VCaP (cell line): ENCODE results near the gene AKR1C3.
A peak's percentile ranks its signal among the peaks of the same experiment; 100 is the strongest.
"Not testable (repeated sequence)": the region's sequence is repeated elsewhere in the genome, so short reads cannot be mapped to it uniquely, and the experiment has no call there.

Experiments used
- H3K27ac ChIP-seq: fragments of 450-650 bp; 2 replicates; pipeline ENCODE4 v1.5.1; 2017
- TF ChIP-seq, protein P1 (sequence below): fragments of 450-650 bp; conservative IDR thresholded peaks from 2 replicates; pipeline ENCODE4 v1.5.1; 2017; ENCODE audit warnings: mild to moderate bottlenecking, moderate library complexity

AKR1C3 gene

DNA sequence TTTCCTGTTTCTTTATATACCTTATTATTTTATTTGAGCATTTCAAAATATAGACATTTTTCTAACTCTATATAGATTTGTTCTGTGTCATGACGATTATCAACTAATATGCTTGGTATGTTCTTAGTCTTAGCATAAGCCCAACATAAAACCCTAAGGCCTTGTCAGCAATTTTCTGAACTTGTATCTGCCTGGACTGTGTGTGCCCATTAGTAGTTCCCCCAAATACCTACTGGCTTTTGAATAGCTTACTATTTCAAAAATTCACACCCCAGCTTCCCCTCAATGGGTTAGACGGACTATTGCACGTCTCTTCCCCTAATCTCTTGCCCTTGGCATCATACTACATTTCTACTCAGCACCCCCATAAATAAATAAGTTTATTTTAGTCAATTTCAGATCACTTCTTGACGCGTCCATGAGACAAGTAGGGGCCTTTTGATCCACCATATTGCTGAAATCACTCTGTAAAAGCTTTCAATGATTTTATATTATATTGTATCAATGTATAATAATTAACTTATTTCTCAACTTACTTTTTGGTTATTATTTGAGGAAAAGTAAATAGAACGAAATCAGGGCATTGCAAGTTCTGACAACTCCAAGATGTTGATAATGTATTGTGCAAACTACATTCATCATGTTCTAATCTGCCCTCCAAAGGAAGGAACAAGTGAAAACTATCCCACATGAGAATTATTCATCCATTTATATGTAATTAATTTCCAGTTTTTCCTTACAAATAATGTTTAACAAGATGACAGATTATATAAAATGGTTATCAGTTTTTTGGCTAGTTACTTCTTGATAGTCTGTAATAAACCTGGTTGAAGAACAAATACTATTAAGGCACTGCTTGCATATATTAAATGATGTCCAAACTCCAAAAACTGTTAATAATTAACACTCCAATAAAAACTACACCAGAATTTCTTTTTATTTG is 1.1 kb upstream of the AKR1C3 start:
- TF ChIP-seq, protein P1, sequence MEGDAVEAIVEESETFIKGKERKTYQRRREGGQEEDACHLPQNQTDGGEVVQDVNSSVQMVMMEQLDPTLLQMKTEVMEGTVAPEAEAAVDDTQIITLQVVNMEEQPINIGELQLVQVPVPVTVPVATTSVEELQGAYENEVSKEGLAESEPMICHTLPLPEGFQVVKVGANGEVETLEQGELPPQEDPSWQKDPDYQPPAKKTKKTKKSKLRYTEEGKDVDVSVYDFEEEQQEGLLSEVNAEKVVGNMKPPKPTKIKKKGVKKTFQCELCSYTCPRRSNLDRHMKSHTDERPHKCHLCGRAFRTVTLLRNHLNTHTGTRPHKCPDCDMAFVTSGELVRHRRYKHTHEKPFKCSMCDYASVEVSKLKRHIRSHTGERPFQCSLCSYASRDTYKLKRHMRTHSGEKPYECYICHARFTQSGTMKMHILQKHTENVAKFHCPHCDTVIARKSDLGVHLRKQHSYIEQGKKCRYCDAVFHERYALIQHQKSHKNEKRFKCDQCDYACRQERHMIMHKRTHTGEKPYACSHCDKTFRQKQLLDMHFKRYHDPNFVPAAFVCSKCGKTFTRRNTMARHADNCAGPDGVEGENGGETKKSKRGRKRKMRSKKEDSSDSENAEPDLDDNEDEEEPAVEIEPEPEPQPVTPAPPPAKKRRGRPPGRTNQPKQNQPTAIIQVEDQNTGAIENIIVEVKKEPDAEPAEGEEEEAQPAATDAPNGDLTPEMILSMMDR, result no peak
- peak overlapping the region; percentile 94 for H3K27ac ChIP-seq

DNA sequence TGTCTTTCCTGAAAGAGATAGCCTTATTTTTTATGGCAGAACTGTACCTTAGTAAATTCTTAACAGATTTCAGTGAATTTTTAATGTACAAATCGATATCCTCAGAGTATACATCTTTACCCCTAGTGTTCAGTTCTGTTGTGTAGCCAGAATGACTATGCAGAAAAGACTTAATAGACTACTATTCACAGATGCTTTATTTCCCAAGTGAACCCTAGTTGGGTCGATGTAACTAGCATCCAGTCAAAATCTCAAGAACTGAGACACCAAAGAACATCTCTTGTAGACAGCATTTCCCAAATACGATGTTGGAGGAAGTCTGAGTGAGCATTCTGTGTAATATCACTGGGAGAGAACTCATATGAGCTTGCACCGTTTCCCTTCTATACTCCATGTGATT is 1.5 kb downstream of the AKR1C3 start:
- TF ChIP-seq, protein P1, result no peak
- H3K27ac ChIP-seq, result no peak overlapping the region; the same call in 1 of the 2 replicates

GRCh38 chr10:5096108-5096507 is 1.9 kb downstream of the AKR1C3 start:
- no peak overlapping the region for H3K27ac ChIP-seq
- TF ChIP-seq, protein P1, result no peak

DNA sequence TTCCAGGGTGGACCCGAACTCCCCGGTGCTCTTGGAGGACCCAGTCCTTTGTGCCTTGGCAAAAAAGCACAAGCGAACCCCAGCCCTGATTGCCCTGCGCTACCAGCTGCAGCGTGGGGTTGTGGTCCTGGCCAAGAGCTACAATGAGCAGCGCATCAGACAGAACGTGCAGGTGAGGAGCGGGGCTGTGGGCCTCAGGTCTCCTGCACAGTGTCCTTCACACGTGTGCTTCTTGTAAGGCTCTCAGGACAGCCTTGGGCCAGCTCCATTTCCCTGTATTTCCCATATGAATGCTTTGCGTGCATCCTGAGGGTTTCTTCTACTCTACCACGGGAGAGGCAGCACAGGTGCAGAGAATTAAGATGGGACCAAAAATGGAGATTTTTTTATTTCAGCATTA is 8.3 kb downstream of the AKR1C3 start:
- not testable (repeated sequence) for H3K27ac ChIP-seq

DNA sequence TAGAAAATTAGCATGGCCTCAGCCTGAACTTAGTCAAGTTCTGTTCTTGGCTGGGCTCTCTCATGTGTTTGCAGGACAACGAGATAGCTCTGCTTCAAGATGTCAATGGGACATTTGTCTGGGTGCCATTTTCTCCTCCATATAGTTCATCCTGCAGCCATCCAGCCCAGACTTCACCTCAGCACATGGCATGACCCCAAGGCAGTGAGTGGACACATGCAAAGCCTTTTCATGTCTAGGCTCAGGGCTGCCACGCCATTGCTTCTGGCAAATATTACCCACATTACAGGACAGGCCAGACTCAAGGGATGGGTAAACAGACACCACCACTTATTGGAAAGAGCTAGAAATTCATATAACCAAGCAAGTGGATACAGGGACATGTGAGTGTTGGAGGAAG is 9.3 kb downstream of the AKR1C3 start:
- TF ChIP-seq, protein P1, result no peak

GRCh38 chr10:5105626-5106025 is 11.4 kb downstream of the AKR1C3 start:
- H3K27ac ChIP-seq, result no peak overlapping the region
- TF ChIP-seq, protein P1, result no peak

More for the DNA sequence above, 9.3 kb downstream of the AKR1C3 start:
- no peak overlapping the region for H3K27ac ChIP-seq

DNA sequence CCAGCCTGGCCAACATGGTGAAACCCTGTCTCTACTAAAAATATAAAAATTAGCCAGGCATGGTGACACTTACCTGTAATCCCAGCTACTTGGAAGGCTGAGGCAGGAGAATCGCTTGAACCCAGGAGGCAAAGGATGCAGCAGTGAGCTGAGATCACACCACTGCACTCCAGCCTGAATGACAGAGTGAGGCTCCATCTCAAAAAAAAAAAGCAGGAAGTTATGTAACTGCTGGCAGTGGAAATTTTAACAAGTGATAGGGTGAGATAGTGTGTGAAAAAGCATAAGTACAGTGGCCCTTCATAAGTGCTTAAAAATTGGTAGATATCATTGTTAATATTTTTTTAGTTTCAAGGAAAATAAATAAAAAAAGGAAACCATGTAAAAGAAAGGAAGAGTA is 12.3 kb downstream of the AKR1C3 start:
- no peak overlapping the region for H3K27ac ChIP-seq
- TF ChIP-seq, protein P1, result no peak

DNA sequence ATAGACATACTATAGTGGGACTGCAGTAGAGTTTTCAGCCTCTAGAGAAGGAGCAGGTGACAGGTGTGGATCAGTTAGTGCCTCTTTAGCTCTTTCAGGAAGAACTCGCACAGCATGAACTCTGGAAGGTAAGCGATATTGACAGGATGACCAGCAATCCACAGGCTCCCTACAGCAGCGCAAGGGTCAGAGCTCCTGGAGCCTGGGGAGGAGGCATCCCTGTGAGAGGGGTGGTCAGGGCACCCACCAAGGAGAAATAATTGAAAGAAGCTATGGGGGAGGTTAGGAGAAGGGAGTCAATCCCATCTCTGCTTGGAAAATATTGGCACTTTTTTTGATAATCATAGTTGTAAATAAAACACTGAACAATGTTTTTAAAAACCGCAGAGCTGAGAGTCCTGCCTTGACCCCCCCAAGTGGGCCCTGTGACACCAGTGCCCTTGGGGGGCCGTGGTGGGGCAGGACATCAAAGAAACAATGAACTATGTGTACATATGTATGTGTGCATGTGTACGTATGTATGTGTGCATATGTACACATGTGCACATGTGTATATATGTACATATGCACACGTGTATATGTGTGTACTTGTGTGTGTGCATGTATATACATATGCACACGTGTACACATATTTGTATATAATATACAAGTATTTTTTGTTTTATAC is 13.8 kb downstream of the AKR1C3 start:
- TF ChIP-seq, protein P1, result no peak
- H3K27ac ChIP-seq, result no peak overlapping the region
